GM12864 (cell line): ENCODE measurements around the gene NCMAP.
A peak's percentile ranks its signal among the peaks of the same experiment; 100 is the strongest.

Experiments
- DNase-seq: peaks from one replicate; pipeline ENCODE4 v3.0.0-alpha.2; 2011; ENCODE audit warnings: low read depth
- H3K4me3 ChIP-seq: 2 replicates; pipeline ENCODE4 v1.5.1; 2011; ENCODE audit warnings: mild to moderate bottlenecking, low read depth, low read length, control low read depth
- TF ChIP-seq, protein P1 (sequence below): IDR thresholded peaks from 2 replicates; pipeline ENCODE4 v1.5.1; 2011; ENCODE audit warnings: low read depth, mild to moderate bottlenecking, moderate library complexity, low read length, control low read depth, inconsistent platforms; ENCODE audit errors: missing control alignments

Gene NCMAP

GRCh38 chr1:24535021-24535424, 20.9 kb upstream of the NCMAP start:
- DNase-seq = no peak
- H3K4me3 ChIP-seq = peak overlapping the region; percentile 31
- TF ChIP-seq, protein P1, sequence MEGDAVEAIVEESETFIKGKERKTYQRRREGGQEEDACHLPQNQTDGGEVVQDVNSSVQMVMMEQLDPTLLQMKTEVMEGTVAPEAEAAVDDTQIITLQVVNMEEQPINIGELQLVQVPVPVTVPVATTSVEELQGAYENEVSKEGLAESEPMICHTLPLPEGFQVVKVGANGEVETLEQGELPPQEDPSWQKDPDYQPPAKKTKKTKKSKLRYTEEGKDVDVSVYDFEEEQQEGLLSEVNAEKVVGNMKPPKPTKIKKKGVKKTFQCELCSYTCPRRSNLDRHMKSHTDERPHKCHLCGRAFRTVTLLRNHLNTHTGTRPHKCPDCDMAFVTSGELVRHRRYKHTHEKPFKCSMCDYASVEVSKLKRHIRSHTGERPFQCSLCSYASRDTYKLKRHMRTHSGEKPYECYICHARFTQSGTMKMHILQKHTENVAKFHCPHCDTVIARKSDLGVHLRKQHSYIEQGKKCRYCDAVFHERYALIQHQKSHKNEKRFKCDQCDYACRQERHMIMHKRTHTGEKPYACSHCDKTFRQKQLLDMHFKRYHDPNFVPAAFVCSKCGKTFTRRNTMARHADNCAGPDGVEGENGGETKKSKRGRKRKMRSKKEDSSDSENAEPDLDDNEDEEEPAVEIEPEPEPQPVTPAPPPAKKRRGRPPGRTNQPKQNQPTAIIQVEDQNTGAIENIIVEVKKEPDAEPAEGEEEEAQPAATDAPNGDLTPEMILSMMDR = no peak

- H3K4me3 ChIP-seq = no peak overlapping the region
- DNase-seq = no peak
- TF ChIP-seq, protein P1 = no peak
Measured at GRCh38 chr1:24535778-24536177, 20.1 kb upstream of the NCMAP start.

GRCh38 chr1:24536391-24536840, 19.5 kb upstream of the NCMAP start:
- peak; percentile 37 for DNase-seq
- H3K4me3 ChIP-seq = no peak overlapping the region

DNA sequence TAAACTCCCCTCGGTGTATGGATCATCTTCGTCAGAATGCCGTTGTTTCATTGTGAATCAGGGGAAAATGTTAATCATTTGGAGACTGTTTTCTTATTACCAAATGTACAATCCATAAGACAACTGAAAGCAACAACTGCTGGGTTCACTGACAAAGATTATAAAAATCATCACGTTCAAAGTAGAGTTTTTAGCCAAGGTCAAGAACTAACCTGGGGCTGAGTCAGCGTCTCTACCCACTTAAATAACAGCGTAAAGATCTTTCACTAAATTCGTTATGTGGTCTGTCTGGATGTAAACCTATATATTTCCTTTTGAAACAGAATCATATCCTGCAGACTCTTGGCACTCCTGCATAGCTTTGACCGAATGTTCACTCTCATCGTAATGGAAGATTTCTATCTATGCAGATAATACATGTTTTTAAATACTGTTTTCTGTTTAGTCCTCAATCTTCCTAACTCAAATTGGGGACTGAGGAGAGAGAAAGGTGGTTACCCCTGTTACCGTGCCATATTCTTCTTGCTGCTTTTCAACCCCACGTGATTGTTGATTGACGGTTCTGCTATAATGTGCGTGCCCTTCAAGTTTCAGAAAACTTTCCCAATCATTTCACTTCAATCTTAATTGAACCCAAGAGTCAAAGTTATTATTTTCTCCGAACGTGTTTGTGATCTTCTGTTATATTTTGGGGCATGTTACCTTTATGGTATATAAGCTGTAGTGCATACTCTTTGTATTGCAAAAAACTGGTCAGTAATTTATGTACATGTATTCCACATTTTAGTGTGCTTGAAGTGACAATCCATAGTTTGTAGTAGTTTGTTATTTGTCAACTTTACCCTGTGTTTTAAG, 15.6 kb upstream of the NCMAP start:
- no peak for DNase-seq
- TF ChIP-seq, protein P1 = no peak
- no peak overlapping the region for H3K4me3 ChIP-seq

More at GRCh38 chr1:24536391-24536840, 19.5 kb upstream of the NCMAP start:
- TF ChIP-seq, protein P1 = no peak

GRCh38 chr1:24540906-24541710, 14.8 kb upstream of the NCMAP start:
- no peak overlapping the region for H3K4me3 ChIP-seq
- TF ChIP-seq, protein P1 = no peak
- DNase-seq = no peak

- TF ChIP-seq, protein P1 = peak; percentile 53
- H3K4me3 ChIP-seq = no peak overlapping the region
- no peak for DNase-seq
Measured at GRCh38 chr1:24541711-24542346, 14.1 kb upstream of the NCMAP start.
